CD4-positive, alpha-beta T cell (primary cell): ENCODE measurements around the gene TENT4A. TPM values are rescaled to one million over a fixed set of nuclear protein-coding genes. Genes with fewer than 3 reads are reported as not detected.

Experiments used
- ATAC-seq: fragments of 200-7000 bp; cut with Tn5 transposase; one replicate; pipeline ENCODE4 v1.10.0; 2022; ENCODE audit warnings: mild to moderate bottlenecking; ENCODE audit not compliant: poor library complexity
- CTCF ChIA-PET: fragments of 350-600 bp; sonication (Branson Sonifier 250); formaldehyde crosslinking; loops from one replicate; lab custom pipeline; 2021; ENCODE audit warnings: antibody characterized with exemption, inconsistent platforms; lab: Charles Lee
- POLR2A ChIA-PET: fragments of 350-600 bp; sonication (Branson Sonifier 250); formaldehyde crosslinking; loops from one replicate; lab custom pipeline; 2021; ENCODE audit warnings: antibody characterized with exemption, inconsistent platforms; lab: Charles Lee
- DNase-seq, 14 experiments: peaks; one replicate each; pipeline ENCODE4 v3.0.0-alpha.2; 2013 to 2020; ENCODE audit warnings: mixed read lengths in 2 of 14
- H3K27ac ChIP-seq, 2 donors: one replicate each; pipeline versions ENCODE4 v1.5.1 to v1.7.0; 2013; ENCODE audit warnings: low read length in 2 of 2, low read depth in 1 of 2, mild to moderate bottlenecking in 1 of 2
- H3K27me3 ChIP-seq, 2 experiments: 1 replicate in 1 of 2; 2 replicates in 1 of 2; pipeline versions ENCODE4 v1.6.1 to v1.7.0; 2013; ENCODE audit warnings: low read length in 2 of 2, control low read depth in 1 of 2, mild to moderate bottlenecking in 1 of 2, moderate library complexity in 1 of 2; ENCODE audit not compliant: insufficient read depth in 2 of 2, control insufficient read depth in 1 of 2
- H3K36me3 ChIP-seq: one replicate; pipeline ENCODE4 v1.6.1; 2013; ENCODE audit warnings: low read length, control low read depth; ENCODE audit not compliant: insufficient read depth
- H3K4me1 ChIP-seq: one replicate; pipeline ENCODE4 v1.6.1; 2013; ENCODE audit warnings: low read length, control low read depth; ENCODE audit not compliant: insufficient read depth
- H3K4me3 ChIP-seq: one replicate; pipeline ENCODE4 v1.5.1; 2013; ENCODE audit warnings: mild to moderate bottlenecking, low read length, moderate library complexity
- H3K9me3 ChIP-seq, 2 experiments: 1 replicate in 1 of 2; 2 replicates in 1 of 2; pipeline versions ENCODE4 v1.6.1 to v1.7.0; 2013; ENCODE audit warnings: low read length in 2 of 2, mild to moderate bottlenecking in 2 of 2, control low read depth in 1 of 2, moderate library complexity in 1 of 2; ENCODE audit not compliant: control insufficient read depth in 1 of 2, insufficient read depth in 1 of 2
- H3K27ac Mint-ChIP-seq: one replicate; pipeline ENCODE4 v1.8.0; 2020; ENCODE audit warnings: mixed read lengths
- H3K27me3 Mint-ChIP-seq: one replicate; pipeline ENCODE4 v1.8.0; 2021; ENCODE audit warnings: mixed read lengths
- H3K36me3 Mint-ChIP-seq: one replicate; pipeline ENCODE4 v1.8.0; 2021; ENCODE audit warnings: low read depth, mixed read lengths
- H3K4me1 Mint-ChIP-seq: one replicate; pipeline ENCODE4 v1.8.0; 2021; ENCODE audit warnings: low read depth, mixed read lengths
- H3K4me3 Mint-ChIP-seq: one replicate; pipeline ENCODE4 v1.8.0; 2020; ENCODE audit warnings: mild to moderate bottlenecking, mixed read lengths
- H3K9me3 Mint-ChIP-seq: one replicate; pipeline ENCODE4 v1.8.0; 2020; ENCODE audit warnings: mixed read lengths
- CTCF ChIP-seq: fragments of 200-600 bp; IDR thresholded peaks from one replicate; pipeline ENCODE4 v1.8.0; 2022; ENCODE audit warnings: antibody characterized with exemption, mild to moderate bottlenecking
- intact Hi-C, 2 experiments: fragments of 100-400 bp; cut with DNase I in 1 of 2; cut with micrococcal nuclease in 1 of 2; formaldehyde crosslinking; loops; one replicate each; pipeline versions ENCODE4 v1.15.1 to v1.9.0; 2023 to 2025; cut with DNase I, micrococcal nuclease
- total RNA-seq, 174 experiments: library from RNA in 2 of 174; stranded (reverse) in 2 of 174; gene quantifications; one replicate each; pipeline ENCODE4 v1.2.3 and lab custom pipeline; 2021 to 2026

The TENT4A gene
- total RNA-seq, 2 experiments from 2014 or later, result 49.2 to 51.9 TPM

- peaks cover 92% of the 10 kb centered on the region for H3K36me3 ChIP-seq
- POLR2A ChIA-PET, result no interaction called here
- H3K9me3 ChIP-seq, result no peaks in the 10 kb centered on the region
- CTCF ChIA-PET, result no interaction called here
- no peak for TF ChIP-seq CTCF
- no peak overlapping the region for H3K4me3 ChIP-seq
- Mint-ChIP-seq H3K36me3 (peaks cover 100% of the 10 kb centered on the region), H3K9me3 (no peaks in the 10 kb centered on the region), H3K4me3 (no peak overlapping the region), H3K4me1 (peaks cover 9% of the 10 kb centered on the region), H3K27ac (no peak overlapping the region), H3K27me3 (no peaks in the 10 kb centered on the region)
- intact Hi-C loops, result no loop called here
- H3K27ac ChIP-seq, result no peak overlapping the region
- ATAC-seq (no peak), DNase-seq (peak in 1 of 14 experiments; percentile 4)
- no peaks in the 10 kb centered on the region for H3K27me3 ChIP-seq
- no peaks in the 10 kb centered on the region for H3K4me1 ChIP-seq
These were observed 39.0 kb downstream of the TENT4A start for GRCh38 chr5:6752236-6752635.

GRCh38 chr5:6752782-6753181 is 39.5 kb downstream of the TENT4A start:
- POLR2A ChIA-PET, result no interaction called here
- intact Hi-C loops, result no loop called here
- DNase-seq, result no peak
- Mint-ChIP-seq H3K27me3 (no peaks in the 10 kb centered on the region), H3K9me3 (no peaks in the 10 kb centered on the region), H3K27ac (no peak overlapping the region), H3K4me1 (peaks cover 9% of the 10 kb centered on the region), H3K4me3 (no peak overlapping the region), H3K36me3 (peaks cover 98% of the 10 kb centered on the region)
- TF ChIP-seq CTCF, result no peak
- H3K27me3 ChIP-seq, result no peaks in the 10 kb centered on the region
- no peaks in the 10 kb centered on the region for H3K9me3 ChIP-seq
- no peak overlapping the region for H3K4me3 ChIP-seq
- H3K36me3 ChIP-seq, result peaks cover 90% of the 10 kb centered on the region
- H3K4me1 ChIP-seq, result no peaks in the 10 kb centered on the region
- H3K27ac ChIP-seq, result no peak overlapping the region
- CTCF ChIA-PET, result no interaction called here
- no peak for ATAC-seq

GRCh38 chr5:6753851-6754250 is 40.6 kb downstream of the TENT4A start:
- no peak for TF ChIP-seq CTCF
- H3K9me3 Mint-ChIP-seq, result no peaks in the 10 kb centered on the region
- Histone ChIP-seq H3K27ac (no peak overlapping the region), H3K4me3 (no peak overlapping the region), H3K9me3 (no peaks in the 10 kb centered on the region), H3K4me1 (no peaks in the 10 kb centered on the region), H3K27me3 (no peaks in the 10 kb centered on the region), H3K36me3 (peaks cover 80% of the 10 kb centered on the region)
- ChIA-PET POLR2A (no interaction called here), CTCF (no interaction called here)
- no peak overlapping the region for H3K4me3 Mint-ChIP-seq
- H3K27ac Mint-ChIP-seq, result no peak overlapping the region
- peaks cover 6% of the 10 kb centered on the region for H3K4me1 Mint-ChIP-seq
- peaks cover 91% of the 10 kb centered on the region for H3K36me3 Mint-ChIP-seq
- intact Hi-C loops, result no loop called here
- no peak for ATAC-seq
- H3K27me3 Mint-ChIP-seq, result no peaks in the 10 kb centered on the region
- DNase-seq, result no peak
